Measurements from ENCODE around the gene MARCHF9. TPM values are rescaled to one million over a fixed set of nuclear protein-coding genes. Genes with fewer than 3 reads are reported as not detected.
"Not testable (repeated sequence)": the region's sequence is repeated elsewhere in the genome, so short reads cannot be mapped to it uniquely, and the experiment has no call there.

Gene MARCHF9, protein sequence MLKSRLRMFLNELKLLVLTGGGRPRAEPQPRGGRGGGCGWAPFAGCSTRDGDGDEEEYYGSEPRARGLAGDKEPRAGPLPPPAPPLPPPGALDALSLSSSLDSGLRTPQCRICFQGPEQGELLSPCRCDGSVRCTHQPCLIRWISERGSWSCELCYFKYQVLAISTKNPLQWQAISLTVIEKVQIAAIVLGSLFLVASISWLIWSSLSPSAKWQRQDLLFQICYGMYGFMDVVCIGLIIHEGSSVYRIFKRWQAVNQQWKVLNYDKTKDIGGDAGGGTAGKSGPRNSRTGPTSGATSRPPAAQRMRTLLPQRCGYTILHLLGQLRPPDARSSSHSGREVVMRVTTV
- 10 to 100 TPM; 17.4 to 26.4 TPM for total RNA-seq

DNA sequence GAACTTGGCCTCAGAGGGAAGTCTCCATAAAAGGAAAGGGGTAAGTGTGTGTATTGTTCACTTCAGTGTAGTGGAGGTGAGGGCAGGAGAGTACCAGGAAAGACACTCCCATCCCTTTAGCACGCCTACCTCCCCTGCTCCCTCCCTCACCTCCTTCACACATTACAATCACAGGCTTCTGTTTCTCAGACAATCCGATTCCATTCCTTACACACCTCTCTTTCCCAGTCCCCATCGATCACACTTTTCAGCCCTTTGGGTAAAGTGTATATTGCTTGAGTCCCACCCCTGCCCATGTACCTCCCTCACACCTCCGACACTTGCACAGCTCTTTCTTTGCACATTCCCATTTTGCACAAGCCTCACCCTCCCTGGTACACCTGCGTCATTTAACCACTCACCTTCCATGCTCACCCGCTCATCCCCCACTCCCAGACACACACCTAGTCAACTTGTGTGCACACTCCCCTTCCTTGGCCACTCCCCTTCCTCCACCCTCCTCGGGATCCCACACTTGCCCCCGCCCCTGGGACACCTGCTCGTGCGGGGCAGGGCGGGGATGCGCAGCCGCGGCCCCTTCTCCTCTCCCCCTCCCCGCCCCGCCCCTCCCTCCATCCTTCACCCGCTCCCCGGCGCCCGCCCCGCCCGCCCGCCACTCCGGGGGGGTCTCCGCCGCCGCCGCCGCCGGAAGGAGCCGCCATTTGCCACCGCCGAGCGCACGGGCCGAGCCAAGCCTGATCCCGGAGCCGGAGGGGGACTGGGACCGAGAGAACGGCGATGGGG lies at the start of gene MARCHF9:
MARCHF9 (plus strand) TSS at position 693 of the 783 bp plus-strand sequence. CDS start 426 bp downstream, outside the sequence.
- peak; percentile 30 to 67 for ATAC-seq
- Mint-ChIP-seq H3K36me3 (peaks cover 31 to 34% of the 10 kb centered on the region in 2 donors), H3K27ac (peak within 1 kb of the TSS in 1 of 2 donors; percentile 79), H3K9me3 (no peaks in the 10 kb centered on the region)
- peak; percentile 74 to 87 for DNase-seq (ENCODE audit: low spot score in 2 of 2)

DNA sequence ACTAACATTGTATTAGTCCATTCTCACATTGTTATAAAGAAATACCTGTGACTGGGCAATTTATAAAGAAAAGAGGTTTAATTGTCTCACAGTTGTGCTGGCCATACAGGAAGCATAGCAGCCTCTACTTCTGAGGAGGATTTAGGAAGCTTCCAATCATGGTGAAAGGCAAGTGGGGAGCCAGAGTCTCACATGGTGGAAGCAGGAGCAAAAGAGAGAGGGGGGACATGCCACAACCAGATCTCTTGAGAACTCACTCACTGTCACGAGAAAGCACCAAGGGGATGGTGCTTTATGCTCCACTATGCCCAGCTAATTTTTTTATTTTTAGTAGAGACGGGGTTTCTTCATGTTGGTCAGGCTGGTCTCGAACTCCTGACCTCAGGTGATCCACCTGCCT lies 47.7 kb upstream of the MARCHF9 start:
- DNase-seq (ENCODE audit: low spot score in 2 of 2) (no peak), ATAC-seq (no peak)
- Mint-ChIP-seq H3K9me3 (no peaks in the 10 kb centered on the region), H3K27ac (no peak overlapping the region), H3K36me3 (peaks cover 12 to 29% of the 10 kb centered on the region in 2 donors)

DNA sequence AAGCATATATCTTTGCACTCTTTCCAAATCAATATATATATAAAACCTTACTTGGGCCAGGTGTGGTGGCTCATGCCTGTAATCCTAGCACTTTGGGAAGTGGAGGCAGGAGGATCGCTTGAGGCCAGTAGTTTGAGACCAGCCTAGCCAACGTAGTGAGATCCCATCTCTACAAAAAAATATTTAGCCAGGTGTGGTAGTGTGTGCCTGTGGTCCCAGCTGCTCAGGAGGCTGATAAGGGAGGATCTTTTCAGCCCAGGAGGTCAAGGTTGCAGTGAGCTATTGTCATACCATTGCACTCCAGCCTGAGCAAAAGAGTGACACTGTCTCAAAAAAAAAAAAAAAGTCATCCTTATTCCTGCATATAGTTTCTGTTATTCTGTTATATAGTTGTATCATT lies 46.6 kb upstream of the MARCHF9 start:
- Mint-ChIP-seq H3K9me3 (no peaks in the 10 kb centered on the region), H3K27ac (no peak overlapping the region), H3K36me3 (peaks cover 1 to 20% of the 10 kb centered on the region in 2 donors)
- DNase-seq (ENCODE audit: low spot score in 2 of 2) = no peak
- ATAC-seq = no peak

DNA sequence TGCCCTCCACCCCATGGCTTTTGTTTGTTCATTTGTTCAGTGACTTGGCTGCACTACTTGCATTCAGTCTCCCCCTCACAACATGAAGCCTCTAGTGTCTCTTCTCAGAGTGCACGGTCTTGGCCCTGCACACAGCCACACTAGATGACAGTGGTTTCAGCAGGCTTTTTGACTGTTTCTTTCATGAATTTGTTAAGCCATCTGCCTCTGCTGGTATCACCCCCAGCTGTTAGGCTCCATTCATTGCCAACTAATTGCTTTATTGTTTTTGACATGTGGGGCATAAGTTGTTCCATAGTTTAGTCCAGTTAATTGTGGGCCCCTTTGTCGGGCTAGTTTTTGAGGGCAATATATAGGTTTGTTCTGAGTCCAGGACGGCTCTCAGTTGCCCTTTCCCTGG lies 42.2 kb upstream of the MARCHF9 start:
- Mint-ChIP-seq H3K36me3 (peaks cover 0 to 11% of the 10 kb centered on the region in 2 donors), H3K9me3 (no peaks in the 10 kb centered on the region), H3K27ac (no peak overlapping the region)
- no peak for DNase-seq (ENCODE audit: low spot score in 2 of 2)
- ATAC-seq = no peak

DNA sequence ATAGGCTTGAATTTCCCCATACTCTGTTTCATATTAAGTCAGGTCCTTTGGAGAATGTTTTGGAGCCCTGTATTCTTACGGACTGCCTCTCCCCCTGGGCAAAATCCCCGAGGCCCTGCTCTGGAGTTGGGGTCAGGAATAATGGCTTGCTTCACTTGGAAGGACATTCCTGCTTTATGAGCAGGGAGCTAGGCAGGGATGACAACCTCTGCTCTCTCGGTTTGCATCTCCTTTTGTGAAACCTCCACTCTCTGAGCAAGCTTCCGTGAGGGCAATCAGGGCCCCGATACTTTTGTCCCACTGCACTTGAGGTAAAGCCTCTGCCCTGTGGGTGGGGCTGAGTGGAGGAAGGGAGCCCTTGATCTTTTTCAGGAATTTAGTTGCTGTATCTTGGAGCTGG lies 41.7 kb upstream of the MARCHF9 start:
- Mint-ChIP-seq H3K36me3 (peaks cover 5 to 11% of the 10 kb centered on the region in 2 donors), H3K27ac (no peak overlapping the region), H3K9me3 (no peaks in the 10 kb centered on the region)
- ATAC-seq = no peak
- no peak for DNase-seq (ENCODE audit: low spot score in 2 of 2)

DNA sequence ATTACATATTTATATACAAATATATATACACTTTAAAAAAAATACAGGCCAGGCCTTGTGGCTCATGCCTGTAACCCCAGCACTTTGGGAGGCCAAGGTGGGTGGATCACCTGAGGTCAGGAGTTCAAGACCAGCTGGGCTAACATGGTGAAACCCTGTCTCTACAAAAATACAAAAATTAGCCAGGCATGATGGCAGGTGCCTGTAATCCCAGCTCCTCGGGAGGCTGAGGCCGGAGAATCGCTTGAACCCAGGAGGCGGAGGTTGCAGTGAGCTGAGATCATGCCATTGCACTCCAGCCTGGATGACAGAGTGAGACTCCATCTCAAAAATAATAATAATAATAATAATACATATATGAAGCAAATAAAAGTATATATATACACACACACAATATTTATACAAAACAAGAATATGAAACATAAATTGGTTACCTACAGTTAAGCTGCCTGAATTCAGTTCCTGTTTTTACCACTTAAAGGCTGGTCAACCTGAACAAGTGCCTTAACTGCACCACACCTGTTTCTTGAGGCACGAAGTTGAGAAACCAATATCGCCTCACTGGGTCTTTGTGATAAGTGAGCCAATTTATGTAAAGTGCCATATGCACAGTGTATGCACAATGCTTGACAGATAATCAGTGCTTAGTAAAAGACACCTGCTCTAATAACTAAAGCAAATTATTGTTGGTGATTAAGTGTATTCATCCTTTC lies 39.7 kb upstream of the MARCHF9 start:
- H3K36me3 Mint-ChIP-seq = peaks cover 6 to 20% of the 10 kb centered on the region in 2 donors
- not testable (repeated sequence) for H3K9me3 Mint-ChIP-seq; DNase-seq (ENCODE audit: low spot score in 2 of 2); H3K27ac Mint-ChIP-seq; ATAC-seq

DNA sequence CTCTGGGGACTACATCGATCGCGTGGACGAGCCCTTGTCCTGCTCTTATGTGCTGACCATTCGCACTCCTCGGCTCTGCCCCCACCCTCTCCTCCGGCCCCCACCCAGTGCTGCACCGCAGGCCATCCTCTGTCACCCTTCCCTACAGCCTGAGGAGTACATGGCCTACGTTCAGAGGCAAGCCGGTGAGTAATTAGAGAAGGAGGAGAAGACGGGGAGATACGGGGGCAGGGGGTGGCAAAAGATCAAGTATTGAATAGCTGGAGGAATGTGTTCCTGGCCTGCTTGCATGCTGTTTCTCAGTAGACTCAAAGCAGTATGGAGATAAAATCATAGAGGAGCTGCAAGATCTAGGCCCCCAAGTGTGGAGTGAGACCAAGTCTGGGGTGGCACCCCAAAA lies 39.1 kb upstream of the MARCHF9 start:
- no peaks in the 10 kb centered on the region for H3K9me3 Mint-ChIP-seq
- no peak for DNase-seq (ENCODE audit: low spot score in 2 of 2)
- H3K36me3 Mint-ChIP-seq = peaks cover 6 to 20% of the 10 kb centered on the region in 2 donors
- no peak for ATAC-seq
- H3K27ac Mint-ChIP-seq = no peak overlapping the region

DNA sequence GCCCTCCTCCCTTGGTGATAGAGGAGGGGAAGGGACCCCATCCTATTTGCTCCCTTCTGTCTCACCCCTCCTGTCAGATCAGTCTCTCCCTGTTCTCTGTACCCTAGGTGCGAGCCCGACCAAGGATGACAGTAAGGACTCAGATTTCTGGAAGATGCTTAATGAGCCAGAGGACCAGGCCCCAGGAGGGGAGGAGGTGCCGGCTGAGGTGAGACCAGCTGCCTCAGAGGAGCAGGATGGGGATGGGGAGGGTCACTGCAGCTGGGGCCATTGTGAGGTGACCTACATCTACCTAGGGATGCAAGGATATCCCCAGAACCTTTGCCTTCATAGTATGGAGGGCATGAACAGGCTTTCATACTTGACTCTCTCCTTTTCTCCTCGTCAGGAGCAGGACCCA lies 38.6 kb upstream of the MARCHF9 start:
- peak overlapping the region in 1 of 2 donors; percentile 80 for H3K27ac Mint-ChIP-seq
- DNase-seq (ENCODE audit: low spot score in 2 of 2) = no peak
- no peaks in the 10 kb centered on the region for H3K9me3 Mint-ChIP-seq
- H3K36me3 Mint-ChIP-seq = peaks cover 6 to 19% of the 10 kb centered on the region in 2 donors
- ATAC-seq = no peak

DNA sequence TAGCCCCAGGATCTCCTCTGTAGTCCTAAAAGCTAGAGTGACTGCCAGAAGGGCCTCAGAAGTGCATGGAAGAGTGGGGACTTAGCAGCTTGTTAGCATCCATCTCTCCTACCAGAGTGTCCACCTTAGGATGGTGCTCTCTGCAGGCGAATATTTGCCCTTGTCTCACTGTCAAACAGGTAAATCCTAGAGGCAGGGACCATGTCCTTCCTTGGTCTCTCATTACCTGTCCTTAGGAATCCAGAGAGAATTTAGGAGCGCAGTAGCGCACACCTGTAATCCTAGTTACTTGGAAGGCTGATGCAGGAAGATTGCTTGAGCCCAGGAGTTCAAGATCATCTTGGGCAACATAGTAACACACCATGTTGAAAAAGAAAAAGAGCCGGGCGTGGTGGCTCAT lies 37.8 kb upstream of the MARCHF9 start:
- ATAC-seq (no peak), DNase-seq (ENCODE audit: low spot score in 2 of 2) (no peak)
- Mint-ChIP-seq H3K27ac (no peak overlapping the region), H3K9me3 (no peaks in the 10 kb centered on the region), H3K36me3 (peaks cover 6 to 10% of the 10 kb centered on the region in 2 donors)

DNA sequence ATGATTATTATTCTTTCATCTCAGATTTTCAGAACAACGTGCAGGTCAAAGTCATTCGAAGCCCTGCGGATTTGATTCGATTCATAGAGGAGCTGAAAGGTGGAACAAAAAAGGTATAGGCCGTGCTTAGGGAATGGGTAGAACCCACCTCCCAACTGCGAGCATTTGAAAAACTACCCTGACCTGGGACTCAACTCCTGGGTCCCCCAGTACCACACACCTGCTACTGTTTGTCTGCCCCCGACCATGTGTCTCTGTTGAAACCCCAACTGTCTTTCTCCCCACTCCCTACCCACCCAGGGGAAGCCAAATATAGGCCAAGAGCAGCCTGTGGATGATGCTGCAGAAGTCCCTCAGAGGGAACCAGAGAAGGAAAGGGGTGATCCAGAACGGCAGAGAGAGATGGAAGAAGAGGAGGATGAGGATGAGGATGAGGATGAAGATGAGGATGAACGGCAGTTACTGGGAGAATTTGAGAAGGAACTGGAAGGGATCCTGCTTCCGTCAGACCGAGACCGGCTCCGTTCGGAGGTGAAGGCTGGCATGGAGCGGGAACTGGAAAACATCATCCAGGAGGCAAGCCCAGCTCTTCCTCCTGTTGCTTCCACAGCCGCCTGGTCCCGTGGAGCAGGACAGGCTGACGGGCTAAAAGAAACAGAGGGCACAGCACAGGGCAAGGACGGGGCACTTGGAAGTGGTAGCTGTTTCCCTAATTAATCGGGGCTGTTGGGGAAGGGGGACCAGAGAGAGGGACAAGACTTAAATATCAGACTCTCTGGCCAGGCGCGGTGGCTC lies 36.9 kb upstream of the MARCHF9 start:
- H3K27ac Mint-ChIP-seq = no peak overlapping the region

DNA sequence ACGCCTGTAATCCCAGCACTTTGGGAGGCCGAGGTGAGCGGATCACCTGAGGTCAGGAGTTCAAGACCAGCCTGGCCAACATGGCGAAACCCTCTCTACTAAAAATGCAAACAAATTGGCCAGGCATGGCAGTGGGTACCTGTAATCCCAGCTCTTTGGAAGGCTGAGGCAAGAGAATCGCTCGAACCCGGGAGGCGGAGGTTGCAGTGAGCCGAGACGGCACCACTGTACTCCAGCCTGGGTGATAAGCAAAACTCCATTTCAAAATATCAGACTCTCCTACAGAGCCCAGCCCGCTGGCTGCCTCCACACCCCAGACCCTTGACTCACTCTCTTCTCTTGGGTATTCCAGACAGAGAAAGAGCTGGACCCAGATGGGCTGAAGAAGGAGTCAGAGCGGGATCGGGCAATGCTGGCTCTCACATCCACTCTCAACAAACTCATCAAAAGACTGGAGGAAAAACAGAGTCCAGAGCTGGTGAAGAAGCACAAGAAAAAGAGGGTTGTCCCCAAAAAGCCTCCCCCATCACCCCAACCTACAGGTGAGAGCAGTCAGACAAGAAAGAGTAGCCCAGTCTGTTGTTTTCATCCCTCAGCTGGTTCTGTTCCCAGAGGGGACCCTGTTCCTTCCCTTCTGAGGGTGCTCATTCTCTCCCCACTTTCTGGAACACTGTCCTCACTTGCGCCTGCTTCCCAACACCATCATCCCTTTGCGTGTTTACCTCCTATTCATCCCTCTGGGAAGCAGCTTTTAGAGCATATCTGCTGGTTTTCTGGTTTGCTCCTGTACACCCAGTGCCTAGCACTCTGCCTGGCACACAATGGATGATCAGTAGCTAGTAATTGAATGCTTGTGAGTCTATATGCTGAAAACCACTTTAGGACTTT lies 36.0 kb upstream of the MARCHF9 start:
- ATAC-seq = no peak
- Mint-ChIP-seq H3K27ac (peak overlapping the region in 1 of 2 donors; percentile 90), H3K9me3 (no peaks in the 10 kb centered on the region), H3K36me3 (peaks cover 6 to 9% of the 10 kb centered on the region in 2 donors)
- no peak for DNase-seq (ENCODE audit: low spot score in 2 of 2)

More for the DNA sequence above, 36.9 kb upstream of the MARCHF9 start:
- ATAC-seq (no peak), DNase-seq (ENCODE audit: low spot score in 2 of 2) (no peak)
- Mint-ChIP-seq H3K36me3 (peaks cover 6 to 9% of the 10 kb centered on the region in 2 donors), H3K9me3 (no peaks in the 10 kb centered on the region)

DNA sequence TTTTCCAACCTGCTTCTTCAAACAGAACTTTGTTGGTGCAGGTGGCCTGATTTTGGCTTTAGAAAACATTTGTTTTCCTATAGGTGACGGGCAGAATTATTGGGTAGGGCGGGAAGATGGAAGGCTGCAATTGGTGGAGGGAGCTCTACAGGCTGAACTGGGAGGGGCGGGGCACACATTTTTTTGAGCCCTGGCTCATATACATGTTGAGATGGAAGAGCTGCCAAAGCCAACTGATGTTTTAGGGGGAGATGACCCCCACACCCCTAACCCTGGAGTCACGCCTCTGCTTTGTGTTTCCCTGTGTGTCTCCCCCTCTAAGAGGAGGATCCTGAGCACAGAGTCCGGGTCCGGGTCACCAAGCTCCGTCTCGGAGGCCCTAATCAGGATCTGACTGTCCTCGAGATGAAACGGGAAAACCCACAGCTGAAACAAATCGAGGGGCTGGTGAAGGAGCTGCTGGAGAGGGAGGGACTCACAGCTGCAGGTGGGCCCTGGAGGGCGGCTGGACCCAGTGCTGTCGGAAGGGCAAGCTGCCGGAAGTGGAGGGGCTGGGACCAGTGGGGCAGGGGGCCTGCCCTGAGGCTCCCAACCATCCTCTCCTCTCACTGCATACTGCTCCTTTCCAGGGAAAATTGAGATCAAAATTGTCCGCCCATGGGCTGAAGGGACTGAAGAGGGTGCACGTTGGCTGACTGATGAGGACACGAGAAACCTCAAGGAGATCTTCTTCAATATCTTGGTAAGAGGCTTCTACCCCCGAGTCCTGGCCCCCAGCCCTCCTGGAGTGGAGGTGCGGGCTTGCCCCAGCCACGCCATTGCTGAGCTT lies 34.9 kb upstream of the MARCHF9 start:
- no peaks in the 10 kb centered on the region for H3K9me3 Mint-ChIP-seq
- peaks cover 6 to 9% of the 10 kb centered on the region in 2 donors for H3K36me3 Mint-ChIP-seq
- no peak for DNase-seq (ENCODE audit: low spot score in 2 of 2)
- H3K27ac Mint-ChIP-seq = peak overlapping the region; percentile 27 to 90
- ATAC-seq = peak in 1 of 2 donors; percentile 14

DNA sequence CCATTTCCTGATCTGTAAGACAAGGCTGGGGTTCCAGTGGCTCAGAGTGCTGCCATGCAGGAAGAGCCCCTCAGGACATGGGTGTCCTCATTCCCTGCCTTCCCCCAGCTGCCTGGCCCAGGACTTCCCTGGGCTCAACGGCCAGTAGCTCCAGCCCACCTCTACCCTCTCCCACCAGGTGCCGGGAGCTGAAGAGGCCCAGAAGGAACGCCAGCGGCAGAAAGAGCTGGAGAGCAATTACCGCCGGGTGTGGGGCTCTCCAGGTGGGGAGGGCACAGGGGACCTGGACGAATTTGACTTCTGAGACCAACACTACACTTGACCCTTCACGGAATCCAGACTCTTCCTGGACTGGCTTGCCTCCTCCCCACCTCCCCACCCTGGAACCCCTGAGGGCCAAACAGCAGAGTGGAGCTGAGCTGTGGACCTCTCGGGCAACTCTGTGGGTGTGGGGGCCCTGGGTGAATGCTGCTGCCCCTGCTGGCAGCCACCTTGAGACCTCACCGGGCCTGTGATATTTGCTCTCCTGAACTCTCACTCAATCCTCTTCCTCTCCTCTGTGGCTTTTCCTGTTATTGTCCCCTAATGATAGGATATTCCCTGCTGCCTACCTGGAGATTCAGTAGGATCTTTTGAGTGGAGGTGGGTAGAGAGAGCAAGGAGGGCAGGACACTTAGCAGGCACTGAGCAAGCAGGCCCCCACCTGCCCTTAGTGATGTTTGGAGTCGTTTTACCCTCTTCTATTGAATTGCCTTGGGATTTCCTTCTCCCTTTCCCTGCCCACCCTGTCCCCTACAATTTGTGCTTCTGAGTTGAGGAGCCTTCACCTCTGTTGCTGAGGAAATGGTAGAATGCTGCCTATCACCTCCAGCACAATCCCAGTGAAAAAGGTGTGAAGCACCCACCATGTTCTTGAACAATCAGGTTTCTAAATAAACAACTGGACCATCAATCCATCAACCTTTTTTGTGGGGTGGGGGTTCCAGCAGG lies 34.0 kb upstream of the MARCHF9 start:
- no peak for DNase-seq (ENCODE audit: low spot score in 2 of 2)
- H3K27ac Mint-ChIP-seq = peak overlapping the region; percentile 29 to 68

More for the DNA sequence above, 34.0 kb upstream of the MARCHF9 start:
- peak in 1 of 2 donors; percentile 5 for ATAC-seq
- Mint-ChIP-seq H3K9me3 (no peaks in the 10 kb centered on the region), H3K36me3 (peaks cover 6 to 10% of the 10 kb centered on the region in 2 donors)

All from activated naive CD4-positive, alpha-beta T cell treated with anti-CD3 and anti-CD28 coated beads, Interleukin-2, amount 50 U/mL, for 72 hours (primary cell).